ENCODE results near the gene NRG3.

Gene NRG3

GRCh38 chr10:81874875-81875466 is at the start of gene NRG3:
TSS of gene NRG3 (plus strand) at chr10:81875194.
- no peak for DNase-seq

- no peak for DNase-seq
Observed at GRCh38 chr10:81828251-81828650, 46.7 kb upstream of the NRG3 start.

GRCh38 chr10:81831060-81831459 is 43.9 kb upstream of the NRG3 start:
- DNase-seq: no peak

- DNase-seq: no peak
Observed at GRCh38 chr10:81838950-81839349, 36.0 kb upstream of the NRG3 start.

- DNase-seq: no peak
Observed at GRCh38 chr10:81843042-81843441, 32.0 kb upstream of the NRG3 start.

- DNase-seq: peak; percentile 54
Observed at GRCh38 chr10:81847675-81848074, 27.3 kb upstream of the NRG3 start.

GRCh38 chr10:81848514-81848913 is 26.5 kb upstream of the NRG3 start:
- DNase-seq: no peak

GRCh38 chr10:81848931-81849330 is 26.1 kb upstream of the NRG3 start:
- DNase-seq: no peak

GRCh38 chr10:81862596-81862995 is 12.4 kb upstream of the NRG3 start:
- DNase-seq: no peak

GRCh38 chr10:81863771-81864170 is 11.2 kb upstream of the NRG3 start:
- DNase-seq: no peak

- DNase-seq: no peak
Observed at GRCh38 chr10:81865581-81865980, 9.4 kb upstream of the NRG3 start.

GRCh38 chr10:81866753-81867152 is 8.2 kb upstream of the NRG3 start:
- DNase-seq: peak; percentile 68

- DNase-seq: no peak
Observed at GRCh38 chr10:81870472-81870871, 4.5 kb upstream of the NRG3 start.

- DNase-seq: no peak
Observed at GRCh38 chr10:81871558-81871957, 3.4 kb upstream of the NRG3 start.

GRCh38 chr10:81872206-81872862 is 2.7 kb upstream of the NRG3 start:
- DNase-seq: peak; percentile 65

GRCh38 chr10:81873231-81873931 is 1.6 kb upstream of the NRG3 start:
- no peak for DNase-seq

GRCh38 chr10:81873932-81874816 is 820 bp upstream of the NRG3 start:
- peak; percentile 91 for DNase-seq

GRCh38 chr10:81875467-81876252 is 666 bp downstream of the NRG3 start:
- no peak for DNase-seq

GRCh38 chr10:81876253-81877077 is 1.5 kb downstream of the NRG3 start:
- peak; percentile 73 for DNase-seq

GRCh38 chr10:81877596-81877995 is 2.6 kb downstream of the NRG3 start:
- DNase-seq: no peak

GRCh38 chr10:81882011-81882410 is 7.0 kb downstream of the NRG3 start:
- no peak for DNase-seq

- no peak for DNase-seq
Observed at GRCh38 chr10:81884856-81885255, 9.9 kb downstream of the NRG3 start.

Data from islet precursor cell (in vitro differentiated cells).